ENCODE data around the gene AGO3. TPM values are rescaled to one million over a fixed set of nuclear protein-coding genes. Genes with fewer than 3 reads are reported as not detected.

The AGO3 gene
- total and polyA plus RNA-seq, 2 donors (not counting 3 experiments of a cell fraction or from before 2014, with no cell fraction given), result 10.4 to 21.1 TPM

DNA sequence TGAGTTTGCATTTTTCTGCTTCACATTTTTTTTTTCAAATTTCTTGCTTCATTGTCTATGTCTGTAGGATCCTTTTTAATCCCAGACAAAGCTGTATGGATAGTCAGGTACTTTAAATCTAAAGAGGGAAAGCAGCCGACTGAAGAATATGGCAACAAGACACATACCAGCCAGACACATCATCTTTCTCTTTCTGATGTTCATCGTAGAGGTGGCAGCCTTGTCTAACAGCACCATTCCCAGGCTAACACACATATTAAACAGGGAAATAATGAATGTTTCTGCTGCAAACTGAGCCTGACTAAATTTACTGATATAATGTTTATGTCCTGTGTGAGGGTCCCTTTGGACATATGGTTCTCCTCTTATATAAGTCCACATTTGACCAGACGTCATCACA lies 149.3 kb downstream of the AGO3 start:
- no peak overlapping the region for H3K9ac ChIP-seq (replicated peaks; ENCODE audit: extremely low read depth, insufficient read depth, low read length)
- no peaks in the 10 kb centered on the region for H3K36me3 ChIP-seq (ENCODE audit: control insufficient read depth in 2 of 2, extremely low read depth in 1 of 2, insufficient read depth in 2 of 2, low read length in 2 of 2)
- CTCF ChIA-PET, result interaction anchor here (0.9 to 1.0 kb wide), 2 partner anchors 69 to 197 kb away, joined by 3 read pairs; partner anchors contain the start of genes AGO1 and TRAPPC3
- H3K4me3 ChIP-seq (replicated peaks in 1 of 3; ENCODE audit: insufficient read depth in 1 of 3, low read depth in 1 of 3, low read length in 3 of 3), result no peak overlapping the region
- H4K20me1 ChIP-seq (replicated peaks; ENCODE audit: control insufficient read depth, extremely low read depth, insufficient read depth, low read length), result no peaks in the 10 kb centered on the region
- no peak for DNase-seq (ENCODE audit: low read depth, low spot score)
- intact Hi-C loops (cut with micrococcal nuclease) (no loop called here), dilution Hi-C loops (cut with MboI; ENCODE audit: extremely low pct_ligation_motif_present, low sequenced_read_pairs) (no loop called here)
- H3K4me1 ChIP-seq (ENCODE audit: control insufficient read depth, extremely low read depth, insufficient read depth, low read length), result no peaks in the 10 kb centered on the region
- no peak for TF ChIP-seq CTCF (IDR thresholded peaks at IDR 0.05; ENCODE audit: extremely low read depth in 1 of 2, insufficient read depth in 1 of 2, low read depth in 1 of 2, low read length in 2 of 2)
- TF ChIP-seq MAX (IDR thresholded peaks at IDR 0.05; ENCODE audit: insufficient read depth, insufficient read length), result no peak
- TF ChIP-seq FOS (IDR thresholded peaks at IDR 0.05; ENCODE audit: borderline replicate concordance, insufficient read depth, low read length), result no peak
- no peak for TF ChIP-seq EZH2 (IDR thresholded peaks at IDR 0.05; ENCODE audit: borderline replicate concordance, low read depth, low read length, severe bottlenecking)
- no peak for TF ChIP-seq MYC (IDR thresholded peaks at IDR 0.05; ENCODE audit: low read depth, low read length)
- TF ChIP-seq POLR2A (IDR thresholded peaks at IDR 0.05; ENCODE audit: low read depth, low read length), result no peak
- TF ChIP-seq GATA2 (IDR thresholded peaks at IDR 0.05; ENCODE audit: insufficient read depth, insufficient read length, low read depth, low read length), result no peak
- H3K27me3 ChIP-seq (ENCODE audit: control insufficient read depth in 2 of 2, insufficient read depth in 2 of 2, low read length in 2 of 2), result no peaks in the 10 kb centered on the region
- H3K9me3 ChIP-seq (replicated peaks; ENCODE audit: control insufficient read depth, insufficient read depth, low read length), result no peaks in the 10 kb centered on the region
- H2AFZ ChIP-seq (ENCODE audit: low read depth, low read length), result no peak overlapping the region
- POLR2A ChIA-PET, result no interaction called here
- no peaks in the 10 kb centered on the region for H3K9me1 ChIP-seq (replicated peaks; ENCODE audit: control insufficient read depth, extremely low read depth, insufficient read depth, low read length)
- H3K79me2 ChIP-seq (ENCODE audit: control insufficient read depth, insufficient read depth, low read length), result no peaks in the 10 kb centered on the region
- no peak overlapping the region for H3K27ac ChIP-seq (ENCODE audit: insufficient read depth, low read depth, low read length)
- BruUV-seq (replicated peaks), result no TSS peak
- FAIRE-seq, result no peak
- H3K4me2 ChIP-seq (ENCODE audit: insufficient read depth, low read length), result no peak overlapping the region

All from endothelial cell of umbilical vein (primary cell).